Body of pancreas (tissue), 4 donors: ENCODE data around the gene RUNX3. TPM values are rescaled to one million over a fixed set of nuclear protein-coding genes. Genes with fewer than 3 reads are reported as not detected.
A peak's percentile ranks its signal among the peaks of the same experiment; 100 is the strongest.

Experiments used
- ATAC-seq: fragments of 150-250 bp; one replicate; pipeline ENCODE4 v1.9.1; 2016
- DNase-seq, 4 donors: peaks; one replicate each; pipeline ENCODE4 v3.0.0-alpha.2; 2019
- H3K27ac ChIP-seq, 4 donors: fragments of 200-600 bp; sonication (generic); 1 replicate in 3 of 4; 2 replicates in 1 of 4; pipeline versions ENCODE4 v1.5.1 to v1.6.1; 2016 to 2019; ENCODE audit warnings: mild to moderate bottlenecking in 1 of 4, mixed read lengths in 1 of 4, moderate library complexity in 1 of 4
- H3K27me3 ChIP-seq, 2 donors: fragments of 200-600 bp; sonication (generic); one replicate each; pipeline ENCODE4 v1.6.0; 2016; ENCODE audit warnings: mild to moderate bottlenecking in 1 of 2
- H3K36me3 ChIP-seq, 2 donors: fragments of 200-600 bp; sonication (generic); replicated peaks in 1 of 2; 2 replicates each; pipeline ENCODE4 v1.5.1; 2016; ENCODE audit warnings: low read depth in 2 of 2; ENCODE audit not compliant: insufficient read depth in 1 of 2
- H3K4me1 ChIP-seq: fragments of 200-600 bp; sonication (generic); one replicate; pipeline ENCODE4 v1.6.0; 2016
- H3K4me3 ChIP-seq, 2 donors: fragments of 200-600 bp; sonication (generic); 1 replicate in 1 of 2; 2 replicates in 1 of 2; pipeline ENCODE4 v1.5.1; 2016 to 2019
- H3K9me3 ChIP-seq, 3 donors: fragments of 200-600 bp; sonication (generic); 1 replicate in 2 of 3; 2 replicates in 1 of 3; pipeline ENCODE4 v1.5.1; 2016
- CTCF ChIP-seq, 7 experiments: fragments of 450-650 bp in 4 of 7; fragments of 200-600 bp in 3 of 7; sonication (generic) in 3 of 7; IDR thresholded peaks; one replicate each; pipeline ENCODE4 v1.5.1; 2016 to 2019; ENCODE audit warnings: antibody characterized with exemption in 7 of 7
- POLR2A ChIP-seq, 3 donors: fragments of 450-650 bp; IDR thresholded peaks; one replicate each; pipeline ENCODE4 v1.6.1; 2016; ENCODE audit warnings: antibody characterized with exemption in 3 of 3, mild to moderate bottlenecking in 2 of 3
- WGBS, 2 donors: methylation state at CpG; one replicate each; pipeline ENCODE4 v1.1.5; 2017; 5-methylcytosine and 5-hydroxymethylcytosine counted together
- intact Hi-C: fragments of 100-400 bp; cut with DNase I; formaldehyde crosslinking; loops from one replicate; pipeline ENCODE4 v1.15.1; 2023
- microRNA-seq, 2 donors: library from miRNA; unstranded; fragments of <30 nt; microRNA quantifications; one replicate each; pipeline ENCODE4, GENCODE V29; 2016; ENCODE audit warnings: borderline number of aligned reads in 2 of 2, borderline replicate concordance in 2 of 2
- small RNA-seq: library from RNA; depleted of rRNA; stranded (forward); fragments of <200 nt; gene quantifications from one replicate; pipeline ENCODE3, GENCODE V24; 2016
- total RNA-seq, 2 donors: library from RNA; depleted of rRNA; stranded (reverse); fragments of >200 nt; gene quantifications; one replicate each; pipeline ENCODE4 v1.1.0, GENCODE V29; 2016

Gene RUNX3
- total RNA-seq, 2 donors from 2014 or later: 0.26 TPM; not detected in 1

- Histone ChIP-seq H3K9me3 (no peaks in the 10 kb centered on the region), H3K4me1 (peaks cover 14% of the 10 kb centered on the region), H3K4me3 (no peak overlapping the region), H3K27ac (no peak overlapping the region), H3K36me3 (no peaks in the 10 kb centered on the region), H3K27me3 (no peaks in the 10 kb centered on the region)
- intact Hi-C loops: no loop called here
- WGBS, 2 donors: 50 to 53% methylated on average over 6 of the region's 6 CpGs
- no peak for DNase-seq
- TF ChIP-seq CTCF (IDR thresholded peaks at IDR 0.05) (no peak), POLR2A (IDR thresholded peaks at IDR 0.05) (no peak)
- no peak for ATAC-seq
Measured at GRCh38 chr1:24850328-24850920, 79.7 kb downstream of the RUNX3 start.

DNA sequence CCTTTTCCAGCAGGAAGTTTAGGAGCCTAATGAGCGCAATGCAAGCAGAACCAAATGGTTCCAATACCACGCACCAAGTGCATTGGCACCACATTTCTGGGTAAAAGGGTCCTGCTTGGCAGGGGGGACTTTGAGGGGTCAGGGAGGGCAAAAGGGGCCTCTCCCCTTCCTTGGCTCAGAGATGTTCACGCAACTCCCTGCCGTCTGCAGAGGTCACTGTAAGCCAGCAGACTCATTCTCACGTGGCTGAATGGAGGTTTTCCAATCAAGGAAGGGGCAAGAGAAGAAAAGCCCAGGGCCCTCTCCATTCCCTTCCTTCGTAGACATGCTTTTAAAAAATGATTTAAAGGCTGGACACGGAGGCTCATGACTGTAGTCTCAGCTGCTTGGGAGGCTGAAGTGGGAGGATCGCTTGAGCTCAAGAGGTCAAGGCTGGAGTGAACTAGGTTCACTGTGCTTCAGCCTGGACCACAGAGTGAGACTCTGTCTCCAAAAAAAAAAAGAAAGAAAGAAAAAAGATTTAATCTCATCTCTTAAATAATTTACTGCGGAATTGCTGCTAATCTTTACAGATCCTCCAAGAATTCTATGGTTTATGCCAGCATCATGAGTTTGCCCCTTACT lies 80.3 kb downstream of the RUNX3 start:
- no peak for TF ChIP-seq POLR2A (IDR thresholded peaks at IDR 0.05)
- peak in 1 of 7 experiments; percentile 16 for TF ChIP-seq CTCF (IDR thresholded peaks at IDR 0.05)

More for the DNA sequence above, 80.3 kb downstream of the RUNX3 start:
- Histone ChIP-seq H3K27me3 (no peaks in the 10 kb centered on the region), H3K9me3 (no peaks in the 10 kb centered on the region), H3K4me1 (peaks cover 14% of the 10 kb centered on the region), H3K4me3 (no peak overlapping the region), H3K27ac (no peak overlapping the region), H3K36me3 (no peaks in the 10 kb centered on the region)
- DNase-seq (peak in 1 of 4 donors; percentile 12), ATAC-seq (no peak)
- intact Hi-C loops: loop anchor here (5.0 kb wide), 1 partner anchor 353 kb away; no protein-coding TSS in a partner anchor
- WGBS, 2 donors: 52 to 68% methylated on average over 9 of the region's 9 CpGs

Small RNA genes within 50 kb of the gene (microRNA-seq; reads per million reads assigned to microRNA genes)
- 0 reads per million in 2 donors for gene MIR6731

Small RNA genes within 50 kb of the gene (small RNA-seq; reads per million reads assigned to genes)
- gene MIR6731: not detected

Other genes starting within 250 kb of the RUNX3 start
- gene CLIC4, start 184.8 kb downstream of the RUNX3 start, total RNA-seq: 10 to 100 TPM; 58.1 to 78.8 TPM